ENCODE results near the gene NOS3. TPM values are rescaled to one million over a fixed set of nuclear protein-coding genes. Genes with fewer than 3 reads are reported as not detected.
A peak's percentile ranks its signal among the peaks of the same experiment; 100 is the strongest.

NOS3 gene
- total and polyA plus RNA-seq, 9 of the 15 experiments (the other 6 are each of a cell fraction or from before 2014, with no cell fraction given): 1.1 to 121 (median 23.6) TPM

DNA sequence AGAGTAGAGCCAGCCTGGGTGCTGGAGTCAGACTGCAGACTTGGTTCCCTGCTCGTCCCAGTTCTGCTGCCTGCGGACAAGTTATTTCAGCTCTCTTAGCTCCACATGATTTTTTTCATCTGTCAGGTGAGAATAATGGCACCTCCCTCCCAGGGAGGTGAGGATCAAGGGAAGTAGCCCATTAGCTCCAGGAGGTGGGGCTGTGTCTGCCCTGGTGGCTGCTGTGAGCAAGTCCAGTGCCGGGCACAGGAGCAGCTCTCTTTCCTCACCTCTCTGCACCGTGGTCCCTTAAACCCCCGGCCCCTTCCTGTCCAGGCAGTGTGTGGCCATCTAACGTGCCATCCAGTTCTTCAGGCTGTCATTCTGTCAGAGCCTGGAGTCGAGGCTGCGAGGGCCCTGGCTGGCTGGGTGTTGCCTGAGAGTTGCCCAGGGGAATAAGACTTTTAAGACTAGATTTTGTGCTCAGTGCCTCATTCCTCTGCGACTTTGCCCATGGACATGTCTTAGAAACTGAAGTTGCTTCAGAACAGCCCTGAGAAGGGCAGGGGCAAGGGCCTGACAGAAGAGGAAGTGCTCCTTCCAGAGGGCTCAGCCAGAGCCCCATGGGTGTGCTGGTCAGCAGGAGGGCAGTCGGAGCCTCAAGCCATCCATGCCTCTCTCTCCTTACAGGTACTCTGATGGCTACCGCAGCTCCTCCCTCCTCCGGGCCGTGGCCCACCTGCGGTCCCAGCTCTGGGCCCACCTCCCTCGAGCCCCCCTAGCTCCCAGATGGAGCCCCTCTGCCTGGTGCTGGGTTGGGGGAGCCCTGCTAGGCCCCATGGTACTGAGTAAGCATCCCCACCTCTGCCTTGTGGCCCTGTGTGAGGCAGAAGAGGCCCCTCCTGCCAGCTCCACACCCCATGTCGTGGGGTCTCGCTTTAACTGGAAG, 42.4 kb downstream of the NOS3 start:
- ChIA-PET CTCF (ENCODE audit: low intra/inter-chr PET ratio) (interaction anchor here (1.1 kb wide), 1 partner anchor 77 kb away, joined by 3 read pairs; no protein-coding TSS in a partner anchor), POLR2A (interaction anchor here (0.6 to 1.1 kb wide), 4 partner anchors 9 to 39 kb away, joined by 3 read pairs; no protein-coding TSS in a partner anchor)
- no peaks in the 10 kb centered on the region for H4K20me1 ChIP-seq (replicated peaks; ENCODE audit: control insufficient read depth, insufficient read depth, low read length)
- in situ Hi-C loops (cut with MboI) (no loop called here), intact Hi-C loops (cut with micrococcal nuclease) (no loop called here)
- DNase-seq (ENCODE audit: extremely low read depth in 1 of 4, low spot score in 3 of 4): peak in 2 of 4 experiments; percentile 38 to 52
- no peak for FAIRE-seq
- no peak overlapping the region for H3K4me2 ChIP-seq (ENCODE audit: insufficient read depth, low read length)
- H3K4me3 ChIP-seq: no peak overlapping the region
- no peaks in the 10 kb centered on the region for H3K9me1 ChIP-seq (ENCODE audit: control insufficient read depth, insufficient read depth, low read length)
- H3K4me1 ChIP-seq (replicated peaks in 1 of 2; ENCODE audit: control insufficient read depth in 2 of 2, insufficient read depth in 2 of 2, low read length in 2 of 2): peaks cover 4 to 55% of the 10 kb centered on the region in 2 experiments; a peak in 4 of 5 replicates
- H2AFZ ChIP-seq (ENCODE audit: low read depth, low read length): no peak overlapping the region
- peaks cover 34% of the 10 kb centered on the region for H3K79me2 ChIP-seq (ENCODE audit: control insufficient read depth, insufficient read depth, low read length)
- H3K9ac ChIP-seq (ENCODE audit: insufficient read depth in 1 of 2, low read depth in 2 of 2, low read length in 2 of 2): peak overlapping the region in 1 of 2 experiments; percentile 5; a peak in 2 of 4 replicates
- H3K9me3 ChIP-seq (replicated peaks; ENCODE audit: control insufficient read depth, insufficient read depth, low read depth, low read length): no peaks in the 10 kb centered on the region
- no peak for ATAC-seq
- BruUV-seq (replicated peaks): no TSS peak
- no peak overlapping the region for H3K27ac ChIP-seq (ENCODE audit: extremely low read depth, low read depth, low read length)
- no peaks in the 10 kb centered on the region for H3K27me3 ChIP-seq (ENCODE audit: control insufficient read depth in 2 of 2, insufficient read depth in 2 of 2, low read length in 2 of 2)
- TF ChIP-seq RAD21 (CRISPR knock-in tag; conservative IDR thresholded peaks at IDR 0.05 in 1 of 2, IDR thresholded peaks at IDR 0.05 in 1 of 2): peak in 1 of 2 experiments; percentile 29; a peak in 1 of 4 replicates
- no peak for TF ChIP-seq TAL1 (IDR thresholded peaks at IDR 0.05)
- peak; percentile 52 to 75 (median 59) for TF ChIP-seq CTCF (IDR thresholded peaks at IDR 0.05 in 2 of 3, conservative IDR thresholded peaks at IDR 0.05 in 1 of 3; ENCODE audit: insufficient read depth in 2 of 3, low read depth in 1 of 3, low read length in 3 of 3)
- no peak for TF ChIP-seq POLR2AphosphoS2 (IDR thresholded peaks at IDR 0.05; ENCODE audit: low read length)
- TF ChIP-seq ZNF583 (CRISPR knock-in tag; IDR thresholded peaks at IDR 0.05): no peak
- TF ChIP-seq TAF9B (IDR thresholded peaks at IDR 0.05; ENCODE audit: partially characterized antibody): no peak
- TF ChIP-seq CBFB (CRISPR knock-in tag; IDR thresholded peaks at IDR 0.05): peak; percentile 25; the same call in 1 of the 2 replicates
- peak; percentile 81 for TF ChIP-seq SPI1 (IDR thresholded peaks at IDR 0.05; ENCODE audit: borderline replicate concordance, low read depth, low read length)
- TF ChIP-seq POLR2G (IDR thresholded peaks at IDR 0.05; ENCODE audit: low read depth, low read length): 0 out of 2 replicates have a peak, but pooled peaks have one; percentile 31
- no peak for TF ChIP-seq CREM (IDR thresholded peaks at IDR 0.05; ENCODE audit: low read depth)
- 0 out of 2 replicates have a peak, but pooled peaks have one; percentile 7 for TF ChIP-seq SMC3 (conservative IDR thresholded peaks at IDR 0.05; ENCODE audit: insufficient read depth, low read depth, low read length)
- WGBS (ENCODE audit: insufficient coverage, low coverage, missing lambda C conversion rate): 88% methylated on average over 16 of the region's 17 CpGs
- peaks cover 76% of the 10 kb centered on the region; the same call in 2 of the 3 replicates for H3K36me3 ChIP-seq (ENCODE audit: control insufficient read depth, insufficient read depth, low read length)

Measured in K562 (cell line).